Psoas muscle (tissue), 8 donors: ENCODE measurements around the gene ADIPOR2. TPM values are rescaled to one million over a fixed set of nuclear protein-coding genes. Genes with fewer than 3 reads are reported as not detected.

Source experiments
- ATAC-seq, 4 donors: fragments of 200-7000 bp; cut with Tn5 transposase; one replicate each; pipeline ENCODE4 v1.9.1; 2020; ENCODE audit warnings: moderate library complexity in 3 of 4, mild to moderate bottlenecking in 2 of 4
- DNase-seq, 2 donors: peaks; one replicate each; pipeline ENCODE4 v3.0.0-alpha.2; 2020
- H3K27ac ChIP-seq: fragments of 200-600 bp; one replicate; pipeline ENCODE4 v1.8.0; 2022
- H3K27me3 ChIP-seq, 3 donors: fragments of 200-600 bp in 1 of 3; one replicate each; pipeline versions ENCODE4 v1.6.1 to v1.8.0; 2013 to 2022; ENCODE audit warnings: low read length in 2 of 3, mild to moderate bottlenecking in 2 of 3, moderate library complexity in 1 of 3; ENCODE audit not compliant: insufficient read depth in 3 of 3
- H3K36me3 ChIP-seq, 2 donors: fragments of 200-600 bp in 1 of 2; one replicate each; pipeline versions ENCODE4 v1.6.1 to v1.8.0; 2013 to 2022; ENCODE audit warnings: low read depth in 1 of 2, mild to moderate bottlenecking in 1 of 2, moderate library complexity in 1 of 2; ENCODE audit not compliant: insufficient read depth in 1 of 2
- H3K4me1 ChIP-seq: fragments of 200-600 bp; one replicate; pipeline ENCODE4 v1.8.0; 2022
- H3K4me3 ChIP-seq: fragments of 200-600 bp; one replicate; pipeline ENCODE4 v1.8.0; 2022; ENCODE audit warnings: mild to moderate bottlenecking
- H3K9me3 ChIP-seq: fragments of 200-600 bp; one replicate; pipeline ENCODE4 v1.8.0; 2022
- CTCF ChIP-seq: fragments of 200-600 bp; IDR thresholded peaks from one replicate; pipeline ENCODE4 v1.8.0; 2022; ENCODE audit warnings: antibody characterized with exemption
- WGBS, 3 donors: extraction: QIAGEN DNeasy Blood & Tissue Kit; methylation state at CpG; one replicate each; pipeline versions ENCODE4 v1.1.6 to v1.1.7; 2013; 5-methylcytosine and 5-hydroxymethylcytosine counted together
- intact Hi-C, 2 donors: fragments of 100-400 bp; cut with DNase I; formaldehyde crosslinking; loops; one replicate each; pipeline versions ENCODE4 v1.11.0 to v1.14.2; 2022
- polyA plus RNA-seq, 3 donors: library from polyadenylated mRNA; stranded (reverse); fragments of 200-250 nt; gene quantifications; one replicate each; pipeline ENCODE4 v1.2.3, GENCODE V29; 2013
- total RNA-seq, 4 donors: library from RNA; stranded (reverse); fragmentation: NEBNext Ultra II Directional in 2 of 4; extraction: Animal tissue kit (Norgen Biotek cat#: 25700) in 2 of 4; gene quantifications; one replicate each; pipeline versions ENCODE4 v1.2.1 to v1.2.4, GENCODE V29; 2021 to 2023
- donor health status: healthy with polysubstance abuse.
- donor health status: DM: no; HTN: no; CAD: no; lungs with moderate emphysema.
- donor health status: Bipolar disorder and iron deficiency.
- donor health status: healthy.
- donor health status: DM: yes; HTN: yes; CAD: no.
- donor health status: DM: no; HTN: no; CAD: no.
- donor health status: DM: no; HTN: no; CAD: no.
- donor health status: DM: yes; HTN: yes; CAD: no.

Gene ADIPOR2
- total and polyA plus RNA-seq, 7 donors: 28.6 to 52.1 (median 44.2) TPM

- Histone ChIP-seq H3K36me3 (peaks cover 0 to 29% of the 10 kb centered on the region in 2 donors), H3K9me3 (no peaks in the 10 kb centered on the region), H3K27ac (no peak overlapping the region), H3K27me3 (no peaks in the 10 kb centered on the region), H3K4me1 (peaks cover 30% of the 10 kb centered on the region), H3K4me3 (no peak overlapping the region)
- no peak for TF ChIP-seq CTCF
- 43 to 55% (median 54%) methylated on average over 4 of the region's 4 CpGs for WGBS, 3 donors
- intact Hi-C loops: no loop called here
- no peak for DNase-seq
- ATAC-seq: no peak
Observed at GRCh38 chr12:1758887-1759286, 68.0 kb downstream of the ADIPOR2 start.

GRCh38 chr12:1760566-1761382 is 69.9 kb downstream of the ADIPOR2 start:
- intact Hi-C loops: no loop called here
- WGBS, 3 donors: 73 to 82% (median 81%) methylated on average over 2 of the region's 2 CpGs
- H3K4me1 ChIP-seq: peaks cover 40% of the 10 kb centered on the region
- DNase-seq: no peak
- peaks cover 0 to 16% of the 10 kb centered on the region in 2 donors for H3K36me3 ChIP-seq
- ATAC-seq: peak; percentile 85 to 98 (median 94)
- no peak overlapping the region for H3K4me3 ChIP-seq
- H3K27me3 ChIP-seq: no peaks in the 10 kb centered on the region
- peak overlapping the region; percentile 4 for H3K27ac ChIP-seq
- no peak for TF ChIP-seq CTCF
- H3K9me3 ChIP-seq: no peaks in the 10 kb centered on the region

GRCh38 chr12:1761857-1762256 is 71.0 kb downstream of the ADIPOR2 start:
- TF ChIP-seq CTCF: no peak
- ATAC-seq (no peak), DNase-seq (no peak)
- H3K27me3 ChIP-seq: no peaks in the 10 kb centered on the region
- H3K4me3 ChIP-seq: no peak overlapping the region
- intact Hi-C loops: no loop called here
- peaks cover 0 to 11% of the 10 kb centered on the region in 2 donors for H3K36me3 ChIP-seq
- peaks cover 40% of the 10 kb centered on the region for H3K4me1 ChIP-seq
- WGBS, 3 donors: 56 to 82% (median 60%) methylated on average over 3 of the region's 3 CpGs
- H3K9me3 ChIP-seq: no peaks in the 10 kb centered on the region
- no peak overlapping the region for H3K27ac ChIP-seq

DNA sequence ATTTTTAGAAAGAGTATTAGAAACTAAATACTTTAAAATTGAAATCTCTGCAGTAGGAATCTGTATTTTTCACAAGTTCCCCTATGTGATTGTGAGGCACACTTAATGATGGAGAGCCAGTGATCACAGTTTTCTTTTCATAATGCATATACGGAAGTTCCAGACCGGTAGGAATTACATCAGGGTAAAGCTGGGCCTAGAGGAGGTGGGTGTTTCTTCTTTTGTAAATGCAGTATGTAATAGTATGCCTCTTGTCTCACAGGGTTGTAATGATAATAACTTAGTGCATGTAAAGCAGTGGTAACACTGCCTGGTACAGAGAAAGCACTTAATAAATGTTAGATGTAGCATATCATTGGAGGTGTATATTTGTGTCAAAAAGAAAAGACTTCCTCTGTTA is 72.3 kb downstream of the ADIPOR2 start:
- H3K4me3 ChIP-seq: no peak overlapping the region
- DNase-seq (no peak), ATAC-seq (no peak)
- intact Hi-C loops: no loop called here
- no peaks in the 10 kb centered on the region for H3K27me3 ChIP-seq
- 59 to 88% (median 79%) methylated on average over 2 of the region's 2 CpGs for WGBS, 3 donors
- H3K27ac ChIP-seq: no peak overlapping the region
- H3K9me3 ChIP-seq: no peaks in the 10 kb centered on the region
- peaks cover 41% of the 10 kb centered on the region for H3K4me1 ChIP-seq
- H3K36me3 ChIP-seq: no peaks in the 10 kb centered on the region
- TF ChIP-seq CTCF: no peak
